ENCODE results near the gene GMFB. TPM values are rescaled to one million over a fixed set of nuclear protein-coding genes. Genes with fewer than 3 reads are reported as not detected.

Gene GMFB
- total RNA-seq, 2 donors from 2014 or later: 19.2 to 37.1 TPM

DNA sequence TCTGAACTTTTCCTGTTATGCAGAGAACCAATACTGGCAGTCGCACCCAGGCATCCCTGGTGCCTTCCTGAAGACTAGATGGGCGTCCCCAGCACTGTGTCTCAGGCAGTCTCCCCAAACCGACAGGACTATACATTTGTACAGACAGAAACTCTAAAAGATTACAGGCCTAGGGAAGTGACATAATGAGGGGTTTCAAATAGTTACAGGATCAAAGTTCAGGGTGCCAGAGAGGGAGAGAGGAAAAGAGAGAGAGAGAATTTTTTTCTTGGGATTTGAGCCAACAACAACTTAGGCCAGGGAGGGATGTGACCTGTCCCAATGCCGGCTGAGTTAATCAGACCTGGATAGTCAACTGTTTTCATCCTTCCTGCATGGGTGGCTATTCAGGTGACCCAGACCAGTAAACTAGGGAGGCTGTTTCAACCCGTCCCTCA is 9.3 kb upstream of the GMFB start:
- Histone ChIP-seq H3K9me3 (no peaks in the 10 kb centered on the region), H3K4me1 (replicated peaks) (no peaks in the 10 kb centered on the region), H3K36me3 (no peaks in the 10 kb centered on the region), H3K27ac (no peak overlapping the region), H3K27me3 (replicated peaks; ENCODE audit: insufficient read depth) (no peaks in the 10 kb centered on the region), H3K4me3 (no peak overlapping the region)
- intact Hi-C loops (cut with DNase I): no loop called here
- WGBS: 83% methylated on average over 5 of the region's 5 CpGs
- no peak for DNase-seq (ENCODE audit: low spot score)
- TF ChIP-seq, protein P1, sequence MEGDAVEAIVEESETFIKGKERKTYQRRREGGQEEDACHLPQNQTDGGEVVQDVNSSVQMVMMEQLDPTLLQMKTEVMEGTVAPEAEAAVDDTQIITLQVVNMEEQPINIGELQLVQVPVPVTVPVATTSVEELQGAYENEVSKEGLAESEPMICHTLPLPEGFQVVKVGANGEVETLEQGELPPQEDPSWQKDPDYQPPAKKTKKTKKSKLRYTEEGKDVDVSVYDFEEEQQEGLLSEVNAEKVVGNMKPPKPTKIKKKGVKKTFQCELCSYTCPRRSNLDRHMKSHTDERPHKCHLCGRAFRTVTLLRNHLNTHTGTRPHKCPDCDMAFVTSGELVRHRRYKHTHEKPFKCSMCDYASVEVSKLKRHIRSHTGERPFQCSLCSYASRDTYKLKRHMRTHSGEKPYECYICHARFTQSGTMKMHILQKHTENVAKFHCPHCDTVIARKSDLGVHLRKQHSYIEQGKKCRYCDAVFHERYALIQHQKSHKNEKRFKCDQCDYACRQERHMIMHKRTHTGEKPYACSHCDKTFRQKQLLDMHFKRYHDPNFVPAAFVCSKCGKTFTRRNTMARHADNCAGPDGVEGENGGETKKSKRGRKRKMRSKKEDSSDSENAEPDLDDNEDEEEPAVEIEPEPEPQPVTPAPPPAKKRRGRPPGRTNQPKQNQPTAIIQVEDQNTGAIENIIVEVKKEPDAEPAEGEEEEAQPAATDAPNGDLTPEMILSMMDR (IDR thresholded peaks at IDR 0.05): no peak
- TF ChIP-seq POLR2AphosphoS5 (IDR thresholded peaks at IDR 0.05) (no peak), POLR2A (IDR thresholded peaks at IDR 0.05) (no peak)

DNA sequence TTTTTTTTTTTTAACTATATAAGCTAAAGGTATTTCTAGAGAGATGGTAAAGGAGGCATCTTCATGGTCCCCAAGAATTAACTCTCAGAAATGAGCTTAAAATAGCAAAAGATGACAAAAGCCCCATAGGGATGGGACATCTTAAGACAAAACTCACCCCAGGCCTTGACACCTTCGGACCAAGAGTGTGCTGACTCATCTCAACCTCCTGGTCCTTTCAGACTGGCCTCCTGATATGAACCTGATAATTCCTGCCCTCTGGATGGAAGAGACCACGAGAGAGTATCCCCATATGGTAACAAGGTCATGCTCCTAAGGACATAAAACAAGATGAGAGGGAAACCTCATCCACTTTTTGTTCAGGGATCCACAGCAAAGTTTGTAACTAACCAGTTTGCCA is 8.4 kb upstream of the GMFB start:
- TF ChIP-seq POLR2AphosphoS5 (IDR thresholded peaks at IDR 0.05): no peak
- TF ChIP-seq, protein P1 (IDR thresholded peaks at IDR 0.05): no peak
- no peak for TF ChIP-seq POLR2A (IDR thresholded peaks at IDR 0.05)
- H3K27ac ChIP-seq: no peak overlapping the region
- H3K36me3 ChIP-seq: no peaks in the 10 kb centered on the region
- 92% methylated on average over 2 of the region's 2 CpGs for WGBS
- H3K4me3 ChIP-seq: no peak overlapping the region
- H3K4me1 ChIP-seq (replicated peaks): no peaks in the 10 kb centered on the region
- no peaks in the 10 kb centered on the region for H3K27me3 ChIP-seq (replicated peaks; ENCODE audit: insufficient read depth)
- intact Hi-C loops (cut with DNase I): no loop called here
- DNase-seq (ENCODE audit: low spot score): no peak
- no peaks in the 10 kb centered on the region for H3K9me3 ChIP-seq

DNA sequence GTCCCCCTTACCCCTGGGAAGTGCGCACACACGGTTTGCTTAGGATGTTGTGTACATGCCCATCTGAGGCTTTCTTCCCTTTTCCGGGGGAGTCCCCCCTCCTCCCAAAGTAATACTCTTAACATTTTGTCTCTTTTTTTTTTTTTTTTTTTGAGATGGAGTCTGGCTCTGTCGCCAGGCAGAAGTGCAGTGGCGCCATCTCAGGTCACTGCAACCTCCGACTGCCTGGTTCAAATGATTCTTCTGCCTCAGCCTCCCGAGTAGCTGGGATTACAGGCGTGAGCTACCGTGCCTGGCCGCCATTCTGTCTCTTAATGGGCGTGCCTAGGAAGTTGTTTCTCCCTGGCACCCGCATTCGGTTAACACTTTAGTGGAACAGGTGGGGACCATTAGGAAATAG is 4.5 kb upstream of the GMFB start:
- intact Hi-C loops (cut with DNase I): loop anchor here (5.0 kb wide), 1 partner anchor 126 kb away; no protein-coding TSS in a partner anchor
- Histone ChIP-seq H3K4me3 (no peak overlapping the region), H3K27ac (no peak overlapping the region), H3K36me3 (no peaks in the 10 kb centered on the region), H3K27me3 (replicated peaks; ENCODE audit: insufficient read depth) (no peaks in the 10 kb centered on the region), H3K9me3 (no peaks in the 10 kb centered on the region), H3K4me1 (replicated peaks) (peaks cover 6% of the 10 kb centered on the region)
- TF ChIP-seq POLR2A (IDR thresholded peaks at IDR 0.05) (no peak), POLR2AphosphoS5 (IDR thresholded peaks at IDR 0.05) (no peak)
- TF ChIP-seq, protein P1 (IDR thresholded peaks at IDR 0.05): no peak
- 46% methylated on average over 13 of the region's 13 CpGs for WGBS
- no peak for DNase-seq (ENCODE audit: low spot score)

DNA sequence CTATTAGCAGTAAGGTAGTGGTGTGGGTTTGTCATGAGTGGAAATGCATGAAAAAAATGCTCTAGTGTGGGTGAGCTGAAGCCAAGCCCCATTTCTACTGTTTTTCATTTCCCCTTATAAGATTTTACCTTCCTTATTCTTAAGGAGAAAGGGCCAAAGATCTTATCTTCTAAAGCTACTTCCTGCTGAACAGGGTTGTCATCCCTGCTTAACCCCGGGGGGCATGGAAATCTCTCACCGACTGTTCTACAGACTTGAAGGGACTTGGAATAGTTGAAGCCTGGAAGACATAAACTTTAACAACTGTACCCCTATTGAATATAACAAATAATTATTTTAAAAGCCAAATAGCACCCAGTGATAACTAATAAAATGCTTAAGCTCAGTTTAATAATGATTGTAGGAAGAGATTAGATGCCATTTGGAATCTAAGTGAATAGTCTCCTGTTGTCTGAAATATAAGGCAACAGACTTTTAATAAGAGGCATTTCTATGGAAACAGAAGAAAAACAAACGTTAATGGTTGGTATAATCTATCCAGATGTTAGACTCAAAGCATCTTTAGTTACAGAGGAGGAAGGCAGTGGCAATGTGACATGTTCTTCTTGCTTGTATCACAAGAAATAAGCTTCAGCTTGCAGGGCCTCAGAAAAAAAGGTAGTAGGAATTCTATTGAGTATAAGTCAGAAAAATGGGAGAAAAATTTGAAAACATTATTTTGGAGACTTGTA is 1.8 kb upstream of the GMFB start:
- H3K36me3 ChIP-seq: no peaks in the 10 kb centered on the region
- H3K9me3 ChIP-seq: no peaks in the 10 kb centered on the region
- H3K27me3 ChIP-seq (replicated peaks; ENCODE audit: insufficient read depth): no peaks in the 10 kb centered on the region
- peaks cover 9% of the 10 kb centered on the region for H3K4me1 ChIP-seq (replicated peaks)
- 6% methylated on average over 3 of the region's 3 CpGs for WGBS
- intact Hi-C loops (cut with DNase I): loop anchor here (5.0 kb wide), 1 partner anchor 123 kb away; no protein-coding TSS in a partner anchor
- H3K27ac ChIP-seq: no peak overlapping the region
- TF ChIP-seq, protein P1 (IDR thresholded peaks at IDR 0.05): no peak
- TF ChIP-seq POLR2AphosphoS5 (IDR thresholded peaks at IDR 0.05) (no peak), POLR2A (IDR thresholded peaks at IDR 0.05) (no peak)
- DNase-seq (ENCODE audit: low spot score): no peak
- H3K4me3 ChIP-seq: no peak overlapping the region

Measured in prostate gland (tissue), 2 donors.